SW 1271 (cell line): ENCODE measurements around the gene OR2AE1.
A peak's percentile ranks its signal among the peaks of the same experiment; 100 is the strongest.
"Not testable (repeated sequence)": the region's sequence is repeated elsewhere in the genome, so short reads cannot be mapped to it uniquely, and the experiment has no call there.

ENCODE experiments used
- DNase-seq, 2 experiments: peaks; one replicate each; lab custom pipeline; 2025; lab: John Stamatoyannopoulos, UW

OR2AE1 gene

DNA sequence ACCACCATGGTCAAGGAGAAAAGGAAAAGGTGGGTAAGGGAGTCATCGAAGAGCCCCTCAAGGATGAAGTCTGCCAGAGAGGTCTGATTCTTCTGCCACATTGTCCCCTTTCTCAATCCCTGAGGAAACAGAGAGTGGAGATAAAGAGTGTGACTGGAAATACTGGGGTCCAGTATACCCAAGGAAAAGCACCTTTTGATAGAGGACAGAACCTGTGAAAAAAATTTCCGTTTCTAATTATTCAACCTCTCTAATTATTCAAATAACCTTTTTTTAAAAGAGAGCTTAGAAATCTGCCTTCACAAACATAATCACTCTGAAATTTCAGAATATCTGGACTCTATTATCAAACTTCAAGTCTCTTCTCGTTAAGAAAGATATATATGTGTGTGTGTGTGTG is at the start of gene OR2AE1:
TSS of gene OR2AE1 (minus strand) at position 101 of the 400 bp plus-strand sequence. CDS start at position 101, 0 bp downstream.
- DNase-seq = no peak

DNA sequence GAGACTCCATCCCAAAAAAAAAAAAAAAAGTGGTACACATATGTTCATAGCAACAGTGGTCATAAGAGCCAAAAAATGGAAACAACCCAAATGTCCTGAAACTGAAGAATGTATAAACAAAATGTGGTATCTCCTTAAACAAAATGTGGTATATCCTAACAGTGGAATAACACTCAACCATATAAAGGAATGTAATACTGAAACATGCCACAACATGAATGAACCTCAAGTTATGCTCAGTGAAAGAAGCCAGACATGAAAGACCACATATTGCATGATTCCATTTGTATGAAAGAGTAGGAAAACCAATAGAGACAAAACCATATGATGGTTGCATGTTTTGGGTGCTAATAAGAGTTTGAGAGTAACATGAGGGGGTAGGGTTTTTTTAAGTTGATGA is 49.5 kb upstream of the OR2AE1 start:
- no peak for DNase-seq

DNA sequence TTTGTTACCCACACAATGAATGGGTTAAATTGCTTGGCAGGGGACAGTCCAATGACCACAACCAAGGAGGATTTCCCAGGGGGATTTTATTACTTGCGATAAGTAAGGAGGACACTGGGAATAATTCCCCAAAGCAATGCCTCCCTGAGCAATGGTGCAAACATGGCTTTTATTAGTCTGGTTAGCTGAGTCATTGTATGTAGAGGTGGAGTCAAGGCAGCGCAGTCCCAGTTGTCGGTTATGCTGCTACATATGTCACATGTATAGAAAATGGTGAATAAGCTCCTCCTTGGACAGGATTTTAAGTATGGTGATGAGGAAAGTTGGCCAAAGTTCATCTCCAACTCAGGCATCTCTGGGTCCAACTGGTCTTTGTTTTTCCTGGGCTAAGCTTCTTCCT is 46.4 kb upstream of the OR2AE1 start:
- no peak for DNase-seq

- DNase-seq = no peak
These were observed 43.3 kb upstream of the OR2AE1 start for GRCh38 chr7:99920149-99920548.

GRCh38 chr7:99919814-99920112 is 42.9 kb upstream of the OR2AE1 start:
- no peak for DNase-seq

DNA sequence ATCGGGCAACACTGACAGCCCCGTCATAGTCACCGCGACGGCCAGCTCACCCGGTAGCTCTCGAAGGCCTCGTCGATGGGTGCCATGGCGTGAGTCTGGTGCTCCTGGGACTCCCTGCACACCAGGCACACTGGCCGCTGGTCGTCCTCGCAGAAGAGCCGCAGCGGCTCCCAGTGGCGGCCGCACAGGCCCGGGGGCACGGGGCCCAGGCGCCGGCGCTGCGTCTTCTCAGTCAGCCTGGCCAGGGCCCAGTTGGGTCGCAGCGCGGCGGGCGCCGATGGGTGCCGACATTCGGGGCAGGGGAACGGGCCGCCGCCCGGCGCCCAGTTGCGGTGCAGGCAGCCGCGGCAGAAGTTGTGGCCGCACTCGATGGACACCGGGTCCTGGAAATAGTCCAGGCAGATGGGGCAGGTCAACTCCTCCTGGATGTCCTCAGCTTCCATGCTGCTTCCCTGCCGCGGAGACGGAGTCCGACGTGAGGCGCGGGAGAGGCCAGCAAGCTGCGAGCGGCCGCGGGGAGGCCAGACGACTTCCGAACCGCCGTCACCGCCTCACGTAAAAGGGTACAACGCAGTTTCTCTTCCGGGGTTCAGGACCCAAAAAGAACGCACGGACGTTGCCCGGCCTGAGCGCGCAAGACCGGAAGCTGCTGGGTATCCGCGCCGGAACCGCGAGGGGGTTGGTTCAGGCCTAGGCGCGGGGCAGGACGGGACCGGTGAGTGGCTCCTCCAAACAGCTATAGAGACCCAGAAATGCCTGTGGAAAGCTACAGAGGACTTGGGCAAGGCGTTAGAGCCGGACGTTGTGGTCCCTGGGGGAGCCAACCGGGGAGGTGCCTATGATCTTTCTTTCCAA is 42.4 kb upstream of the OR2AE1 start, which contains the start of gene TRIM4:
TSS of gene TRIM4 (minus strand) at position 572 of the 855 bp plus-strand sequence. CDS start at position 443, 129 bp downstream.
- peak; percentile 81 to 89 for DNase-seq

DNA sequence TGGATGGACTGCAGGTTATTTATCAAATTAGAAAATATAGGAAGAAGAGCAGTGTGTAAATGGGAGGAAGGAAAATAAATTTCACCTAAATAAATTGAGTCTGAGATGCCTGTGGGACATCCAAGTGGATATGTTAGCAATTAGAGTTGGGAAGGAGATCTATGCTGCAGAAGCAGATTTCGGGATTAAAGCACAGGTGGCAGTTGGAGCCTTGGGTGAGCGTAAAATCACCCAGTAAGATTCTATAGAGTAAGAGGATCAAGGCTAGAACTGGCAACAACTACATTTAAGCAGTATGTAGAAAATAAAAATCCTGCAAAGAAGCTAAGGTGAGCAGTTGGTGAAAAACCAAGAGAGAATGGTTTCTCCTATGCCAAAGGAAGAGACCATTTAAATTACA is 34.1 kb upstream of the OR2AE1 start:
- no peak for DNase-seq

DNA sequence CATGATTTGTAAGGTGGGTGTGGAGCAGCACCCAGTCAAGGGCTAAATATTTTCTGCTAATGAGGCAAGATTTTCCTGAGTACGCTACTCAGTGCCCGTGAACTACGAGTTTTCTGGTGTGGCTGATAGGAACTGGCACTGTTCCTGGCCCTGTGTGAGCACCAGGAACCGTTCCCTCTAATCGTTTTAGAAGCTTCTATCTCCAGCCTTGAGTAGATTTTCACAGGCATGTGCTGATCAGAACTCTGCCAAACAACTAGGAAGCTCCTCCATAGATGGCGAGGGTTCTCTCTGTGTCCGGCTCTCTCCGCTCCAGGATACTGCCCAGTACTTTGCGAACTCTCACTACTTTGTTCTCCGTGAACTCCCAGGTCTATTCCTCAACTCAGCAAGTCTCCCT is 24.7 kb upstream of the OR2AE1 start:
- no peak for DNase-seq

DNA sequence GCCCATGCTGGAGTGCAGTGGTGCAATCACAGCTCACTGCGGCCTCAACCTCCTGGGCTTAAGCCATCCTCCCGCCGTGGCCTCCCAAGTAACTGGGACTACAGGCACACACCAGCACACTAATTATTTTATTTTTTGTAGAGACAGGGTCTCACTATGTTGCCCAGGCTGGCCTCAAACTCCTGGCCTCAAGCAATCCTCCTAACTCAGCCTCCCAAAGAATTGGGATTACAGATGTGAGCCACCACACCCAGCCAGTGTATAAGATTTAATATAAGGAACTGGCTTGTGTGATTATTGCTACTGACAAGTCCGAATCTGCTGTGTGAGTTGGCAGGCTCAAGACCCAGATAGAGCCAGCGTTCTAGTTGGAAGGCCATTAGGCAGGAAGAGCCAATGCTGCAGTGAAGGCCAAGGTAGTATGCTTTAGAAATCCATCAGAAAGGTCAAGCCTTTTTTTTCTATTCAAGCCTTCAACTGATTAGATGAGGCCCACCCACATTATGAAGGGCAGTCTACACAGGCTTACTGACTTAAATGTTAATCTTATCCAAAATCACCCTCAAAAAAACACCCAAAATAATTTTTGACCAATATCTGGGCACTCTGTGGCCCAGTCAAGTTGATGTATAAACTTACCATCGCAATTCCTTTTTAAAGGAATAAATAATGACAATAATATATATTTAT is 23.1 kb upstream of the OR2AE1 start:
- no peak for DNase-seq

DNA sequence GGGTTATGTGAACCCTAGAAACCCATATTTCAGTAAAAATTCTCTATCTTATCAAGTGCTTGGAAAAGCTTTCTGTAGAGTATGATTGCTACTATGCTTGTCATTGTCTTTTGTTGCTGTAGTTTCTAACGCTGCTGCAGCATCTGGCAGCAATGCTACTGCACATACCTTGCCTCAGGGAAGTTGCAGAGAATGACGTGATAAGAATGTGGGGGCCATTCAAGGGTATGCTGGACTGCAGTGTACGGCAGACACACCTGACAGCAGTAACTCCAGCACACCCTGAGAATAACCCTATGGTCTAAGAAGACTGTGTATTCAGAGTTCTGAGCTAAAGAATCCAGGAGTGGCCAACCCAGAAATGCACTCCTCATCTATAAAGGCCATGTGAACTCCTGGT is 22.0 kb upstream of the OR2AE1 start:
- no peak for DNase-seq

DNA sequence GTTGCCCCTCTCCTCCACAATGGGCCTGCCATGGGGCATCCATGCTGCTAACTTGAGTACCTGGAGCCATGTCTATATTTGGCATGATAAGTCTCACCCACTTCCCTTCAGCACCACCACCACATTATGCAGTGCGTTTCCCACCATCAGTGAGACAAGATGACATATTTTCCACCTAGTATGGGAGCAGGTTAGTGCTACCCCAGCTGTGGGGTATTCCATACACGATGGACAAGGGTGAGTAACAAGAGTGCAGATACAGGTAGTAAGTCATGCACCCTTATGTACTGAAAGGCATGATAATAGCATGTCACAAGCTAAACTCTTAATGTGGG is 21.2 kb upstream of the OR2AE1 start:
- no peak for DNase-seq

DNA sequence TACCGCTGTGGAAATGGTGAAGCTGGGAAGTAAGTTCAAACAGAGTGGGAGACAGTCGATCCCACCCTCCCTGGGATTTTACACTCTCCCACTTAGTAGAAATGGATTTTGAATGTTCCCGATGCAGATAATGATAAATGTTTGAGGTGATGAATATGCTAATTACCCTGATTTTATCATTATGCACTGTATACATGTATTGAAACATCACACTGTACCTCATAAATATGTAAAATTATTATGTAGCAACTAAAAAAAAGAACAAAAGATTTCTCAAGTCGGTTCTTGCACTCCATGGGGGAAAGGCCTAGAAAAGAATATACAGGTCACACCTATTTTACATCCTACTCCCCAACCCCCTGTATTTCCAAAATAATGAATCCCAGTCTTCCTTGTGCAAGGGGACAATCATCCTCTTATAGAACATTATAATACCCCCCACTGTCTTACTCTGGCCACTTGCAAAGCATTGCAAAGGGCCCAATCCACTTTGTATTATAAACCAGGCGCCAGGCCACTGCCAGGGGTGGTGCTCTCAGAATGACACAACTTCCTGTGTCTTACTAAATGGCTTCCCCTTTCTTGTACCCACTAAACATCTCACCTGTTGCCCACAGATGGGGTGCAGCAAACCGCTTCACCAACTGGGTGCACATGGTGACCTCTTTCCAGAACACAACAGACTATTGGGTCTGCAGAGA is 20.6 kb upstream of the OR2AE1 start:
- DNase-seq = no peak

- DNase-seq = no peak
These were observed 17.9 kb upstream of the OR2AE1 start for GRCh38 chr7:99894738-99895137.

DNA sequence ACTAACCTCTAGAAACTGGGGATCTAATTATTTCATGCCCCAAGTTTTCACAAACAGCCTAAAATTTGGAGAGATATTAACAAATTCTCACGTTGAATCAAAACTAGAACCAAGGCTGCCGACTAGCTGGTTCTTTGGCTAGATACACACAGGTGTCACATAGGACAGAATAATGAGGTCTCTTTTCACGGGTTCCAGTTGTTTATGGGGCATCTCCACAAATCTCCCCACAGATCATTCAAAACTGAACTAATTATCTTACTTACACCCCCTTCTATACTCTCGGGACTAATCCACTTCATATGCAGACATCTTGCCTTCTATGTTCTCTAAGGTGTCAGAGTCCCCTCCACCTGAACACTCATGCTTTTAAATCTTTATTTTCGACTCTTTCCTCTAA is 16.4 kb upstream of the OR2AE1 start:
- DNase-seq = no peak

GRCh38 chr7:99890348-99890747 is 13.5 kb upstream of the OR2AE1 start:
- not testable (repeated sequence) for DNase-seq

- not testable (repeated sequence) for DNase-seq
These were observed 11.5 kb upstream of the OR2AE1 start for GRCh38 chr7:99888366-99888765.

- no peak for DNase-seq
These were observed 4.5 kb upstream of the OR2AE1 start for GRCh38 chr7:99881370-99881769.

DNA sequence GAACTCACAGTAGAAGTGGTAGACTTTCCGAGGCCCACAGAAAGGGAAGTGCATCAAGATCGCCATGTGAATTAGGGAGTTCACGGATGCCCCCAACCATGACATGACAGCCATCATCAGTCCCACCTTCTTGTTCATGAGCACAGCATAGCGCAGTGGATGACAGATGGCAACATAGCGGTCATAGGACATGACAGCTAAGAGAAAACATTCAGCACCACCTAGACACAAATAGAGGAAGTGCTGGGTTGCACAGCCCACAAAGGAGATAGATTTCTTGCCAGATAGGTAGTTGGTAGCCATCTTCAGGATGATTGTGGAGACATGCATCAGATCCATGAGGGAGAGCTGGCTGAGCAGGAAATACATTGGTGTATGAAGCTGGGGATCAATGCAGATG is 342 bp downstream of the OR2AE1 start:
- DNase-seq = no peak

GRCh38 chr7:99868246-99868645 is 8.6 kb downstream of the OR2AE1 start:
- no peak for DNase-seq

DNA sequence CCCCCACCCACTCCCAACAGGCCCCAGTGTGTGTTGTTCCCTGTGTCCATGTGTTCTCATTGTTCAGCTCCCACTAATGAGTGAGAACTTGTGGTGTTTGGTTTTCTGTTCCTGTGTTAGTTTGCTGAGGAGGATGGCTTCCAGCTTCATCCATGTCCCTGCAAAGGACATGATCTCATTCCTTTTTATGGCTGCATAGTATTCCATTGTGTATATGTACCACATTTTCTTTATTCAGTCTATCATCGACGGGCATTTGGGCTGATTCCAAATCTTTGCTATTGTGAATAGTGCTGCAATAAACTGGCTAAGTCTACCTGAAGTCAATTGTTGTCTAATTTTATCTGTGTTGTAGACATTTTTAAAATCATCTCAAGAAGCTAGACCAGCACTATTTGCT is 9.4 kb downstream of the OR2AE1 start:
- not testable (repeated sequence) for DNase-seq

DNA sequence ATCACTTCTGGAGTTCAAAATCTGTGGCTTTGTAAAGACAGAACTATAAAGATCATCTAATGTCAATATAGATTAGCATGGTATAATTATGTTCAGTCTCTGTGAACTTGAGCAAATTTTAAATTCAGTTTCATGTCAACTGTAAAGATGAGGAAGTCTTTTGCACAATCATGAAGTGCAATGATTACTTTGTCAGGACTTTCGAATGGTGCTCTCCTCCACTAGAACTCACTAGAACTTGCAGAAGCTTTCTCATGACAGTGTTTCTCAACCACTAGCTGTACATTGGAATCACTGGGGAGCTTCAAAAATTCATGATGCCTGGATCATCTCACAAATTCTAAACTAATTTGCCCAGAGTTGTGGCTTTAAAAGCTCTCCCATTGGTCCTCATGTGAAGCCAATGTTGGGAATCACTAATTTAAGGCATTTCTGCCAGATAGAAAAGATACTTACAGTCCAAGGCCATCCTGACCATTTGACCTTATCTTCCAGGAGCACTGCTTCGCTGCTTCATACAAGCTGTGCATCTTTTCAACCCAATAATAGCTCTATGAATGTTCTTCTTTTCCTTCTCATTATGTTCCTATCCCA is 12.9 kb downstream of the OR2AE1 start:
- DNase-seq = no peak

GRCh38 chr7:99860281-99861127 is 16.3 kb downstream of the OR2AE1 start:
- DNase-seq = no peak
